ENCODE measurements around the gene ZNF169.
"Not testable (repeated sequence)": the region's sequence is repeated elsewhere in the genome, so short reads cannot be mapped to it uniquely, and the experiment has no call there.

Gene ZNF169

GRCh38 chr9:94228616-94229015, 30.5 kb upstream of the ZNF169 start:
- TF ChIP-seq CTCF (IDR thresholded peaks at IDR 0.05; ENCODE audit: extremely low read depth, missing control alignments), result no peak
- DNase-seq (ENCODE audit: low spot score), result no peak

DNA sequence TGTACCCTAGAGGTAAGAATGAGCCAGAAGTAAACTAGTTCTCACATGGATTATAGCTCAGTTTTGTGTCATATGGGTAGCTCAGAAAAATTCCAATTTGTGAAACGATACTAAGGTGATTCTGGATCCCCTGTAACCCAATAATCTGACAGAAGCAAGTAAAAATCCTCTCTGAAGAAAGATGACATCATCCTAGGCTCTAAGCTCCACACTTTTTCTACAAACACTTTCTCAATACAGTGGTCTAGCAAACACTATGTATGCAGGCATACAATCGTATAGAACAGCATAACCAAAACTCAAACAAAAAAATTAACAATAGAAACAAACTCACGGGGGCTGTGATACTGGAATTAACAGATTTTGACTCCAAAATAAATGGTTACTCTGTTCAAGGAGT, 26.7 kb upstream of the ZNF169 start:
- no peak for DNase-seq (ENCODE audit: low spot score)
- no peak for TF ChIP-seq CTCF (IDR thresholded peaks at IDR 0.05; ENCODE audit: extremely low read depth, missing control alignments)

DNA sequence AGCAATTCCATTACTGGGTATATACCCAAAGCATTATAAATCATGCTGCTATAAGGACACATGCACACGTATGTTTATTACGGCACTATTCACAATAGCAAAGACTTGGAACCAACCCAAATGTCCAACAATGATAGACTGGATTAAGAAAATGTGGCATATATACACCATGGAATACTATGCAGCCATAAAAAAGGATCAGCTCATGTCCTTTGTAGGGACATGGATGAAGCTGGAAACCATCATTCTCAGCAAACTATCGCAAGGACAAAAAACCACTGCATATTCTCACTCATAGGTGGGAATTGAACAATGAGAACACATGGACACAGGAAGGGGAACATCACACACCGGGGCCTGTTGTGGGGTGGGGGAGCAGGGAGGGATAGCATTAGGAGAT, 18.0 kb upstream of the ZNF169 start:
- not testable (repeated sequence) for DNase-seq (ENCODE audit: low spot score)

GRCh38 chr9:94245651-94246050, 13.4 kb upstream of the ZNF169 start:
- no peak for DNase-seq (ENCODE audit: low spot score)
- TF ChIP-seq CTCF (IDR thresholded peaks at IDR 0.05; ENCODE audit: extremely low read depth, missing control alignments), result no peak

GRCh38 chr9:94250456-94250855, 8.6 kb upstream of the ZNF169 start:
- TF ChIP-seq CTCF (IDR thresholded peaks at IDR 0.05; ENCODE audit: extremely low read depth, missing control alignments), result no peak
- DNase-seq (ENCODE audit: low spot score), result no peak

DNA sequence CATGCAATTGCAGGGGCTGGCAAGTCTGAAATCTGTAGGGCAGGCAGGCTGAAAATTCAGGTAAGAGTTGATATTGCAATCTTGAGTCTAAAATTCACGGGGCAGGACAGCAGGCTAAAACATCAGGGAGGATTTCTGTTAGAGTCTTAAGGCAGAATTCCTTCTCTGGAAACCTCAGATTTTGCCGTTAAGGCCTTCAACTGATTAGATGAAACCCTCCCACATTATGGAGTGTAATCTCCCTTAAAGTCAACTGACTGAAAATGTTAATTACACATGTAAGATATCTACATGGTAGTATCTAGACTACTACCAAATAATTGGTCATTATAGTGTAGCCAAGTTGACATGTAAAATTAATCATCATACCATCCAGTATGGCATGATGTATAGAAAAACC, 3.1 kb upstream of the ZNF169 start:
- no peak for DNase-seq (ENCODE audit: low spot score)
- TF ChIP-seq CTCF (IDR thresholded peaks at IDR 0.05; ENCODE audit: extremely low read depth, missing control alignments), result no peak

GRCh38 chr9:94265626-94266402, 6.7 kb downstream of the ZNF169 start:
- DNase-seq (ENCODE audit: low spot score), result not testable (repeated sequence)

- no peak for DNase-seq (ENCODE audit: low spot score)
- TF ChIP-seq CTCF (IDR thresholded peaks at IDR 0.05; ENCODE audit: extremely low read depth, missing control alignments), result no peak
These were observed 10.2 kb downstream of the ZNF169 start for GRCh38 chr9:94269264-94269663.

Data from GM20000 (cell line).